Activated CD4-positive, alpha-beta T cell treated with anti-CD3 and anti-CD28 coated beads, Interleukin-2, Interleukin-6, amounts not matched to agents 100 ng/mL and 50 ng/mL, durations not matched to agents 16 hours and 8 hours (primary cell): ENCODE data around the gene STX16.
"Not testable (repeated sequence)": the region's sequence is repeated elsewhere in the genome, so short reads cannot be mapped to it uniquely, and the experiment has no call there.

ENCODE experiments used
- DNase-seq: peaks from one replicate; pipeline ENCODE4 v3.0.0-alpha.2; 2020

STX16 gene

GRCh38 chr20:58712151-58712791 lies 61.2 kb downstream of the STX16 start:
- DNase-seq: no peak

GRCh38 chr20:58712806-58713731 lies 62.0 kb downstream of the STX16 start:
- DNase-seq: no peak

GRCh38 chr20:58713801-58714339 lies 62.8 kb downstream of the STX16 start:
- no peak for DNase-seq

- DNase-seq: no peak
Measured at GRCh38 chr20:58714340-58714922, 63.3 kb downstream of the STX16 start.

GRCh38 chr20:58714923-58715351 lies 63.9 kb downstream of the STX16 start:
- no peak for DNase-seq

- DNase-seq: no peak
Measured at GRCh38 chr20:58715391-58715800, 64.3 kb downstream of the STX16 start.

- DNase-seq: no peak
Measured at GRCh38 chr20:58715801-58716475, 64.9 kb downstream of the STX16 start.

- DNase-seq: no peak
Measured at GRCh38 chr20:58716476-58717277, 65.6 kb downstream of the STX16 start.

GRCh38 chr20:58717278-58718091 lies 66.4 kb downstream of the STX16 start:
- no peak for DNase-seq

- DNase-seq: no peak
Measured at GRCh38 chr20:58718121-58718563, 67.1 kb downstream of the STX16 start.

- no peak for DNase-seq
Measured at GRCh38 chr20:58718729-58719128, 67.6 kb downstream of the STX16 start.

- DNase-seq: no peak
Measured at GRCh38 chr20:58719258-58719657, 68.2 kb downstream of the STX16 start.

- no peak for DNase-seq
Measured at GRCh38 chr20:58719971-58720371, 68.9 kb downstream of the STX16 start.

- no peak for DNase-seq
Measured at GRCh38 chr20:58720890-58721289, 69.8 kb downstream of the STX16 start.

- no peak for DNase-seq
Measured at GRCh38 chr20:58721951-58722778, 71.1 kb downstream of the STX16 start.

- no peak for DNase-seq
Measured at GRCh38 chr20:58722877-58723627, 72.0 kb downstream of the STX16 start.

GRCh38 chr20:58723628-58723984 lies 72.5 kb downstream of the STX16 start:
- DNase-seq: no peak

GRCh38 chr20:58726156-58726555 lies 75.1 kb downstream of the STX16 start:
- DNase-seq: not testable (repeated sequence)
